NCI-H146 treated with DMSO at 0.1 percent for 48 hours (cell line): ENCODE measurements around the gene SND1.

Experiments
- DNase-seq: peaks from one replicate; lab custom pipeline; 2025; ENCODE audit not compliant: unreplicated experiment; lab: John Stamatoyannopoulos, UW

SND1 gene

GRCh38 chr7:128121711-128122530 is 469.9 kb downstream of the SND1 start:
- DNase-seq, result no peak

GRCh38 chr7:128122576-128123290 is 470.7 kb downstream of the SND1 start:
- DNase-seq, result no peak

GRCh38 chr7:128123291-128124037 is 471.5 kb downstream of the SND1 start:
- no peak for DNase-seq

GRCh38 chr7:128124786-128125185 is 472.8 kb downstream of the SND1 start:
- DNase-seq, result no peak

GRCh38 chr7:128125816-128126215 is 473.8 kb downstream of the SND1 start:
- DNase-seq, result no peak

- DNase-seq, result no peak
Measured at GRCh38 chr7:128128401-128128800, 476.4 kb downstream of the SND1 start.

- DNase-seq, result no peak
Measured at GRCh38 chr7:128129224-128129864, 477.4 kb downstream of the SND1 start.

GRCh38 chr7:128131115-128131514 is 479.1 kb downstream of the SND1 start:
- no peak for DNase-seq

- no peak for DNase-seq
Measured at GRCh38 chr7:128131731-128132130, 479.7 kb downstream of the SND1 start.

GRCh38 chr7:128132426-128133069 is 480.6 kb downstream of the SND1 start:
- no peak for DNase-seq

- peak; percentile 21 for DNase-seq
Measured at GRCh38 chr7:128135159-128135514, 483.1 kb downstream of the SND1 start.

- peak; percentile 31 for DNase-seq
Measured at GRCh38 chr7:128135515-128136214, 483.7 kb downstream of the SND1 start.

- no peak for DNase-seq
Measured at GRCh38 chr7:128136215-128136597, 484.2 kb downstream of the SND1 start.

GRCh38 chr7:128137181-128137580 is 485.2 kb downstream of the SND1 start:
- DNase-seq, result no peak

- DNase-seq, result no peak
Measured at GRCh38 chr7:128139406-128139805, 487.4 kb downstream of the SND1 start.

- no peak for DNase-seq
Measured at GRCh38 chr7:128141683-128142195, 489.7 kb downstream of the SND1 start.
